Testis (tissue), 3 donors: ENCODE results near the gene APH1B. TPM values are rescaled to one million over a fixed set of nuclear protein-coding genes. Genes with fewer than 3 reads are reported as not detected.

Experiments used
- DNase-seq: peaks from one replicate; pipeline ENCODE4 v3.0.0-alpha.2; 2019
- H3K27ac ChIP-seq, 2 donors: fragments of 200-600 bp; sonication (generic); one replicate each; pipeline ENCODE4 v1.5.1; 2019
- H3K27me3 ChIP-seq: fragments of 200-600 bp; sonication (generic); one replicate; pipeline ENCODE4 v1.5.1; 2019
- H3K36me3 ChIP-seq: fragments of 200-600 bp; sonication (generic); one replicate; pipeline ENCODE4 v1.5.1; 2017; ENCODE audit warnings: low read depth; ENCODE audit errors: missing control alignments
- H3K4me1 ChIP-seq: fragments of 200-600 bp; sonication (generic); one replicate; pipeline ENCODE4 v1.5.1; 2019
- H3K4me3 ChIP-seq, 2 donors: fragments of 200-600 bp; sonication (generic); one replicate each; pipeline ENCODE4 v1.5.1; 2017 to 2019
- H3K9me3 ChIP-seq: fragments of 200-600 bp; sonication (generic); one replicate; pipeline ENCODE4 v1.5.1; 2017
- CTCF ChIP-seq, 3 experiments: fragments of 450-650 bp in 2 of 3; fragments of 200-600 bp in 1 of 3; sonication (generic) in 1 of 3; IDR thresholded peaks; one replicate each; pipeline ENCODE4 v1.5.1; 2016 to 2019; ENCODE audit warnings: antibody characterized with exemption in 3 of 3, mild to moderate bottlenecking in 2 of 3, moderate library complexity in 1 of 3
- POLR2A ChIP-seq: fragments of 450-650 bp; IDR thresholded peaks from one replicate; pipeline ENCODE4 v1.6.1; 2017; ENCODE audit warnings: antibody characterized with exemption, mild to moderate bottlenecking, moderate library complexity
- WGBS, 2 donors: methylation state at CpG; one replicate each; pipeline ENCODE4 v1.1.5; 2018; 5-methylcytosine and 5-hydroxymethylcytosine counted together
- intact Hi-C: fragments of 100-400 bp; cut with DNase I; formaldehyde crosslinking; loops from one replicate; pipeline ENCODE4 v1.15.1; 2023; ENCODE audit warnings: low total_unique reads
- polyA plus RNA-seq: library from polyadenylated mRNA; stranded (reverse); fragments of 350-450 nt; fragmentation: Illumina TruSeq; extraction: RNeasy Lipid Tissue Mini Kit (QIAGEN cat#74804); gene quantifications from one replicate; pipeline ENCODE4 v1.2.3, GENCODE V29; 2014; ENCODE audit warnings: low read depth, low replicate concordance; ENCODE audit not compliant: insufficient read depth
- total RNA-seq, 2 donors: library from RNA; depleted of rRNA; stranded (reverse); fragments of >200 nt; gene quantifications; one replicate each; pipeline ENCODE4 v1.2.3, GENCODE V29; 2016

Gene APH1B
- total and polyA plus RNA-seq, 3 donors from 2014 or later: 53.6 to 471 (median 69.7) TPM

GRCh38 chr15:63353261-63353660 lies 75.9 kb downstream of the APH1B start:
- no peak overlapping the region for H3K4me3 ChIP-seq
- TF ChIP-seq CTCF (IDR thresholded peaks at IDR 0.05) (no peak), POLR2A (no peak)
- no peaks in the 10 kb centered on the region for H3K36me3 ChIP-seq
- WGBS, 2 donors: 80 to 81% methylated on average over 8 of the region's 8 CpGs
- H3K4me1 ChIP-seq: peaks cover 5% of the 10 kb centered on the region
- no peak for DNase-seq
- no peaks in the 10 kb centered on the region for H3K9me3 ChIP-seq
- H3K27me3 ChIP-seq: no peaks in the 10 kb centered on the region
- no peak overlapping the region for H3K27ac ChIP-seq
- intact Hi-C loops: no loop called here

GRCh38 chr15:63353887-63354286 lies 76.5 kb downstream of the APH1B start:
- Histone ChIP-seq H3K27ac (no peak overlapping the region), H3K4me1 (no peaks in the 10 kb centered on the region), H3K27me3 (no peaks in the 10 kb centered on the region), H3K36me3 (no peaks in the 10 kb centered on the region), H3K4me3 (no peak overlapping the region), H3K9me3 (no peaks in the 10 kb centered on the region)
- TF ChIP-seq CTCF (IDR thresholded peaks at IDR 0.05) (no peak), POLR2A (no peak)
- intact Hi-C loops: no loop called here
- 93 to 95% methylated on average over 5 of the region's 5 CpGs for WGBS, 2 donors
- no peak for DNase-seq

- 80 to 83% methylated on average over 17 to 22 of the region's 22 CpGs for WGBS, 2 donors
- no peak overlapping the region for H3K4me3 ChIP-seq
- no peak for DNase-seq
- TF ChIP-seq CTCF (IDR thresholded peaks at IDR 0.05) (no peak), POLR2A (no peak)
- no peaks in the 10 kb centered on the region for H3K4me1 ChIP-seq
- intact Hi-C loops: no loop called here
- no peaks in the 10 kb centered on the region for H3K27me3 ChIP-seq
- H3K36me3 ChIP-seq: no peaks in the 10 kb centered on the region
- no peak overlapping the region for H3K27ac ChIP-seq
- no peaks in the 10 kb centered on the region for H3K9me3 ChIP-seq
These were observed 77.6 kb downstream of the APH1B start for GRCh38 chr15:63354821-63355650.

- no peaks in the 10 kb centered on the region for H3K27me3 ChIP-seq
- no peaks in the 10 kb centered on the region for H3K4me1 ChIP-seq
- TF ChIP-seq POLR2A (no peak), CTCF (IDR thresholded peaks at IDR 0.05) (no peak)
- intact Hi-C loops: no loop called here
- no peaks in the 10 kb centered on the region for H3K36me3 ChIP-seq
- no peak for DNase-seq
- no peak overlapping the region for H3K4me3 ChIP-seq
- WGBS, 2 donors: 84 to 88% methylated on average over 4 of the region's 4 CpGs
- no peak overlapping the region for H3K27ac ChIP-seq
- H3K9me3 ChIP-seq: no peaks in the 10 kb centered on the region
These were observed 79.7 kb downstream of the APH1B start for GRCh38 chr15:63357061-63357460.

- Histone ChIP-seq H3K4me1 (no peaks in the 10 kb centered on the region), H3K36me3 (no peaks in the 10 kb centered on the region), H3K27me3 (no peaks in the 10 kb centered on the region), H3K9me3 (no peaks in the 10 kb centered on the region), H3K4me3 (no peak overlapping the region), H3K27ac (no peak overlapping the region)
- intact Hi-C loops: no loop called here
- TF ChIP-seq POLR2A: no peak
- TF ChIP-seq CTCF (IDR thresholded peaks at IDR 0.05): no peak
- 87 to 92% methylated on average over 3 of the region's 3 CpGs for WGBS, 2 donors
- no peak for DNase-seq
These were observed 80.3 kb downstream of the APH1B start for GRCh38 chr15:63357731-63358130.
